ENCODE measurements around the gene SYT7. TPM values are rescaled to one million over a fixed set of nuclear protein-coding genes. Genes with fewer than 3 reads are reported as not detected.

Gene SYT7
- total and polyA plus RNA-seq, 4 donors: 1.7 to 10.6 (median 3.8) TPM

GRCh38 chr11:61556621-61557020 is 24.3 kb downstream of the SYT7 start:
- TF ChIP-seq CTCF (IDR thresholded peaks at IDR 0.05; ENCODE audit: control extremely low read depth, extremely low read depth): no peak
- ATAC-seq (ENCODE audit: insufficient read depth, low FRiP score): no peak
- DNase-seq: no peak
- Histone ChIP-seq H3K4me1 (ENCODE audit: control insufficient read depth in 5 of 5, insufficient read depth in 5 of 5, low read length in 5 of 5) (peaks cover 0 to 15% (median 3%) of the 10 kb centered on the region in 5 donors), H3K36me3 (ENCODE audit: control insufficient read depth in 4 of 4, insufficient read depth in 4 of 4, low read length in 4 of 4) (no peaks in the 10 kb centered on the region), H3K27ac (ENCODE audit: low read depth in 1 of 2, low read length in 1 of 2) (no peak overlapping the region), H3K9ac (ENCODE audit: insufficient read depth in 1 of 2, low read length in 2 of 2) (no peak overlapping the region), H3K9me3 (ENCODE audit: control insufficient read depth in 4 of 4, insufficient read depth in 3 of 4, low read length in 3 of 4) (peaks cover 0 to 1% (median 0%) of the 10 kb centered on the region in 4 donors), H3K4me3 (no peak overlapping the region), H3K27me3 (ENCODE audit: control insufficient read depth in 3 of 3, insufficient read depth in 3 of 3, low read length in 2 of 3) (peaks cover 0 to 38% (median 35%) of the 10 kb centered on the region in 3 donors)
- 75 to 82% methylated on average over 3 of the region's 3 CpGs for WGBS, 2 donors

GRCh38 chr11:61555978-61556377 is 24.9 kb downstream of the SYT7 start:
- no peak overlapping the region for H3K27ac ChIP-seq (ENCODE audit: low read depth in 1 of 2, low read length in 1 of 2)
- H3K9ac ChIP-seq (ENCODE audit: insufficient read depth in 1 of 2, low read length in 2 of 2): no peak overlapping the region
- 62 to 65% methylated on average over 5 to 10 of the region's 10 CpGs for WGBS, 2 donors
- peaks cover 0 to 1% (median 0%) of the 10 kb centered on the region in 4 donors for H3K9me3 ChIP-seq (ENCODE audit: control insufficient read depth in 4 of 4, insufficient read depth in 3 of 4, low read length in 3 of 4)
- peaks cover 0 to 15% (median 4%) of the 10 kb centered on the region in 5 donors for H3K4me1 ChIP-seq (ENCODE audit: control insufficient read depth in 5 of 5, insufficient read depth in 5 of 5, low read length in 5 of 5)
- DNase-seq (no peak), ATAC-seq (ENCODE audit: insufficient read depth, low FRiP score) (no peak)
- H3K4me3 ChIP-seq: no peak overlapping the region
- no peak for TF ChIP-seq CTCF (IDR thresholded peaks at IDR 0.05; ENCODE audit: control extremely low read depth, extremely low read depth)
- H3K36me3 ChIP-seq (ENCODE audit: control insufficient read depth in 4 of 4, insufficient read depth in 4 of 4, low read length in 4 of 4): no peaks in the 10 kb centered on the region
- peaks cover 0 to 38% (median 35%) of the 10 kb centered on the region in 3 donors for H3K27me3 ChIP-seq (ENCODE audit: control insufficient read depth in 3 of 3, insufficient read depth in 3 of 3, low read length in 2 of 3)

- 17 to 25% methylated on average over 55 to 57 of the region's 57 CpGs for WGBS, 2 donors
- TF ChIP-seq CTCF (IDR thresholded peaks at IDR 0.05; ENCODE audit: control extremely low read depth, extremely low read depth): no peak
- H3K27me3 ChIP-seq (ENCODE audit: control insufficient read depth in 3 of 3, insufficient read depth in 3 of 3, low read length in 2 of 3): peaks cover 0 to 38% (median 34%) of the 10 kb centered on the region in 3 donors
- no peak overlapping the region for H3K4me3 ChIP-seq
- DNase-seq (no peak), ATAC-seq (ENCODE audit: insufficient read depth, low FRiP score) (no peak)
- no peaks in the 10 kb centered on the region for H3K36me3 ChIP-seq (ENCODE audit: control insufficient read depth in 4 of 4, insufficient read depth in 4 of 4, low read length in 4 of 4)
- H3K27ac ChIP-seq (ENCODE audit: low read depth in 1 of 2, low read length in 1 of 2): no peak overlapping the region
- peaks cover 0 to 15% (median 4%) of the 10 kb centered on the region in 5 donors for H3K4me1 ChIP-seq (ENCODE audit: control insufficient read depth in 5 of 5, insufficient read depth in 5 of 5, low read length in 5 of 5)
- H3K9me3 ChIP-seq (ENCODE audit: control insufficient read depth in 4 of 4, insufficient read depth in 3 of 4, low read length in 3 of 4): peaks cover 0 to 1% (median 0%) of the 10 kb centered on the region in 4 donors
- H3K9ac ChIP-seq (ENCODE audit: insufficient read depth in 1 of 2, low read length in 2 of 2): no peak overlapping the region
Measured at GRCh38 chr11:61555051-61555969, 25.6 kb downstream of the SYT7 start.
